A673 (cell line): ENCODE data around the gene STEAP1B.

Source experiments
- CTCF ChIP-seq: fragments of 300-800, 200-600 bp; sonication (generic); conservative IDR thresholded peaks from 2 replicates; pipeline ENCODE4 v1.5.1; 2017; ENCODE audit warnings: low read depth, mild to moderate bottlenecking, antibody characterized with exemption, low read length, moderate library complexity, mixed read lengths
- EZH2 ChIP-seq: fragments of 200-600 bp; sonication (generic); IDR thresholded peaks from 2 replicates; pipeline ENCODE4 v1.6.1; 2017; ENCODE audit warnings: borderline replicate concordance, low read depth, mild to moderate bottlenecking, mixed read lengths, antibody characterized with exemption, low read length; ENCODE audit not compliant: poor library complexity, severe bottlenecking

DNA sequence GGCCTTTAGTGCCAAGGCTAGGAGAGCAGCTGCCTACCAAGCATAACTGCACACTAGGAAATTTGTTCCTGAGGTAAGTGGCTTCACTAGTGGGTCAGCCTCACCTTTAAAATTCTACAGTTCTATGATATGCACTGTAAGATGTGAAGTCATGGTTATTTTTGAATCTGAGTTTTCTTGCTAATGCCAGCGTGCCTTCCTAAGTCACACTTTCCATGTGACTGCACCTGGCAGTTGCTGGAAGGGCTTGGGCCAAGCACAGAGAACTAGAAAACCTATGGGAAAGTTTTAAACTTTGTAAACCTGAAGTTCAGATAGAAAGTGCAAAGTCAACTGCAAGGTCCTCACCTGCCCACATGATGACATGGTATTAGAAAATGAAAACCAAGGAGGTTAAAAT lies 42.5 kb downstream of the STEAP1B start:
- TF ChIP-seq CTCF (no peak), EZH2 (no peak)
